NCI-H146 treated with DMSO at 0.1 percent for 48 hours (cell line): ENCODE results near the gene DPPA5.
"Not testable (repeated sequence)": the region's sequence is repeated elsewhere in the genome, so short reads cannot be mapped to it uniquely, and the experiment has no call there.

Source experiments
- DNase-seq: peaks from one replicate; lab custom pipeline; 2025; ENCODE audit not compliant: unreplicated experiment; lab: John Stamatoyannopoulos, UW

Gene DPPA5, protein sequence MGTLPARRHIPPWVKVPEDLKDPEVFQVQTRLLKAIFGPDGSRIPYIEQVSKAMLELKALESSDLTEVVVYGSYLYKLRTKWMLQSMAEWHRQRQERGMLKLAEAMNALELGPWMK

DNA sequence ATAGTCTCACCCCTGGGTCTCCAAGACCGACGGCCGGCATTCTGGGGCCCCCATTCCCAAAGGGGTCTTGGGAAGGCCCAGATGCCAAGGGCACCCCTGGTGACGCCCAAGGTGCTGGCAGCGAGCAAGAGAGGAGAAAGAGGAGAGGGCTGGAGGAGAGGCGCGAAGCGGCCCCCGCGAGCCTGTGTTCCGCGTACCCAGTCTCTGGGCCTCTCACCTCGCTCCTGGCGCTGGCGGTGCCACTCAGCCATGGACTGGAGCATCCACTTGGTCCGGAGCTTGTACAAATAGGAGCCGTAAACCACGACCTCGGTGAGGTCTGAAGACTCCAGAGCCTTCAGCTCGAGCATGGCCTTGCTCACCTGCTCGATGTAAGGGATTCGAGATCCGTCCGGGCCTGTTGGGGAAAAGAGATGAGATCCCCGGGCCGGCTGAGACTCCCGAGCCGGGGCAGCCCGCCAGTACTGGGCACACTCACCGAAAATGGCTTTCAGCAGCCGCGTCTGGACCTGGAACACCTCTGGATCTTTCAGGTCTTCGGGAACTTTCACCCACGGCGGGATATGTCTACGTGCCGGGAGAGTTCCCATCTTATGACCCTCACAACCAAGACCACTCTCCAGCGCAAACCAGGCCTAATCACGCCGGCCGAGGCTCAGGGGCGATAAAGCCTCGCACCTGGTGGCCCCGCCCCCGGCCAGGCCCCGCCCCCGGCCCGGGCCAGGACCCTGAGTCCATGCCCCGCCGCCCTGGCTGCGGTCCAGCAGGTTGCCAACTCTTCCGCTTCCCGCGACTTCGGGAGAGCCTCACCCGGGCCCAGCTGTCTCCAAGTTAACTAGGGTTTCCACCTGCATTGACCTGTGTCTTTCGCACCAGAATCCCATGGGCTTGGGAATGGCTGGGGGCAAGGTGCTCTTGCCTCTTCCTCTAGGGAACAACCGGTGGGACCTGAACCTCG, at the start of gene DPPA5:
TSS of gene DPPA5 (minus strand) at position 641 of the 958 bp plus-strand sequence. CDS start at position 590, 51 bp downstream.
- no peak for DNase-seq

DNA sequence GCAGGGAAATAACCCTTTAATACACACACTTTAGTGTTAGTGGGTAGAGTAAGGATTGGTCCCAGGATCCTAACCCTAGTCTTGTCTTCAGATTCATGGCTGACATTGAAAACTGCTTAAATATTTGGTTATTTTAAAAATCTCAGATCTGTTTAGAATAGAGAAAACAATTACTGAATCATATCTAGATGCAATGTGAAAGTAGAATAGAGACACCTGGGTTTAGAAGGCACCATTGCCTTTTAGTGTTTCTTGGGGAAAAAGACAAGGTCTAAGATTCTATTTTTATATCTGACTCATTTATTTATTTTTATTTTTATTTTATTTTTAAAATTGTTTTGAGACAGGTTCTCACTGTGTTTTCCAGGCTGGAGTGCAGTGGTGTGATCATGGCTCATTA, 46.6 kb upstream of the DPPA5 start:
- DNase-seq = no peak

DNA sequence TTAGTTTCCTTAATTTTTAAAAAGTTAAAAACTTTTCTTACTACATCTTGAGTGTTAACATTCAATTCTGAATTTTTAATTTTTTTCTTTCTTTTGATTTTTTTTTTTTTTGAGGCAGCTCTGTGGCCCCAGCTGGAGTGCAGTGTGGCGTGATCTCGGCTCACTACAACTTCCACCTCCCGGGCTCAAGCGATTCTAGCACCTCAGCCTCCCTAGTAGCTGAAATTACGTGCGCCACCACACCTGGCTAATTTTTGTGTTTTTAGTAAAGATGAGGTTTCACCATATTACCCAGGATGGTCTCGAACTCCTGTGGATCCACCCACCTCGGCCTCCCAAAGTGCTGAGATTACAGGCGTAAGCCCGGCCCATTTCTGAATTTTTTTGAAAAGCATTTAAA, 41.8 kb upstream of the DPPA5 start:
- no peak for DNase-seq

DNA sequence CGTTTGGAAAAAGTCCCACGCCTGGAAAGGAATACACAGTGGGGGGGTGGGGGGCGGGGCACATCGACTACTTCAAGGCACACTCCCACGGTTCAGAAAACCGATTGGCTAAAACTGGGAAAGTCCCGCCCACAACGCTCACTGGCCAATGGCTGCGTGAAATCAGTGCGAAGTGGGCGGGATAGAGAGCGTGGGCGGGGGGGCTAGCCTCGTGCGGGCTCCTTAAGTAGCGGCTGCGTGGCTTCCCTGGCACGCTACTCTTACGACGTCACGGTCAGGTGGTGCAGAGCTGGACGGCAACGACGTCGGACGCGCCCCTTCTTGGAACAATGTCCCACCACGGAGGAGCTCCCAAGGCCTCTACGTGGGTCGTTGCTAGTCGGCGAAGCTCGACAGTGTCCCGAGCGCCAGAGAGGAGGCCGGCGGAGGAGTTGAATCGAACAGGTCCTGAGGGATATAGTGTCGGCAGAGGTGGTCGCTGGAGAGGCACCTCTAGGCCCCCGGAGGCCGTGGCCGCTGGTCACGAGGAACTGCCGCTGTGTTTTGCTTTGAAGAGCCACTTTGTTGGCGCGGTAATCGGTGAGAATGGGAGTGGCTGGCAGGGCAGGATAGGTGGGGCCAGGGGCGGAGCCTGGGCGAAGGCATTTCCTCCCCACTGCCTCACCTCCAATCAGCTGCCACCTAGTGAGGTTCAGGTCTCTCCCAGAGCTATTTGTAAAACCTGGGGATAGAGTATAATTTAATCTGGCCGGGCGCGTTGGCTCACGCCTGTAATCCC, 40.7 kb upstream of the DPPA5 start, which contains the start of gene DDX43:
TSS of gene DDX43 (plus strand) at position 252 of the 778 bp plus-strand sequence. CDS start at position 330, 78 bp downstream.
- DNase-seq = no peak

DNA sequence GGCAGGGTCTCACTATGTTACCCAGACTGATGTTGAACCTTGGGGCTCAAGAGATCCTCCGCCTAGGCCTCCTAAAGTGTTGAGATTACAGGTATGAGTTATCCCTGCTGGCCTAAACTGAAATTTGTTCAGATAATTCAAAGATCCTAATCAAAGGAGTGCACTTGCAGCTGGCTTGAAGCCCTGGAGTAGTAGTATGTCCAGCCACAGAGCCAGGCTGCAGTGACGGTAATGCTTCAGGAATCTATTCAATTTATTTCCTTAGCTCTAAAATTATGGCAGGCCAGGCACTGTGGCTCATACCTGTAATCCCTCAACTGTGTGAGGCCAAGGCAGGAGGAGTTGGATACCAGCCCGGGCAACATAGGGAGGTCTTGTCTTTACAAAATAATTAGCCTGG, 39.2 kb upstream of the DPPA5 start:
- DNase-seq = no peak

DNA sequence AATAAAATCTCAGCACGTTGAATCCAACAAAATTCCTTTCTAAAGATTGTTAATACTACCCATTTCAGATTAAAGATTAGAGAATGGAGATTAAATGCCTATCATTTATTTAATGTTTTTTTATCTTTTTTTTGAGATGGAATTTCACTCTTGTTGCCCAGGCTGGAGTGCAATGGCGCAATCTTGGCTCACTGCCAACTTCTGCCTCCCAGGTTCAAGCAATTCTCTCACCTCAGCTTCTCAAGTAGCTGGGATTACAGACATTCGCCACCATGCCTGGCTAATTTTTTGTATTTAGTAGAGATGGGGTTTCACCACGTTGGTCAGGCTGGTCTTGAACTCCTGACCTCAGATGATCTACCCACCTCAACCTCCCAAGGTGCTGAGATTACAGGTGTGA, 38.1 kb upstream of the DPPA5 start:
- not testable (repeated sequence) for DNase-seq

DNA sequence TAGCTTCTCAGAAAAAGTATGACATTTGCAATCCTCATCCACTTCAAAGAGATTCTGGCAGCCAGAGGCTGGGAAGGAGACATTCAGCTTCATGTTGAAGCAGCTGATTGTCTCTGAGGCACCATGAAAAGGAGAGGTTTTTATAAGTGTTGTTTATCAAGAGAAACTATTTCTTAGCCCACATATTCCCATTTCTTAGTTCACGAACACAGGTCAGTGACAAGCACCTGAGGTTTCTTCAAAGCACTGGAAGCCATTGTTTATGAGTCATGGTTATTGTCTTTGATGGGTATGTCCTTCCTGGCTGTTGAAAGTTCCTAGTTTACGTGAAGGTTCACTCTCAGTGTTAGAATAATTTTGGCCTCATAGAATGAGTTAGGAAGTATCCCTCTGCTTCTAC, 37.6 kb upstream of the DPPA5 start:
- no peak for DNase-seq

DNA sequence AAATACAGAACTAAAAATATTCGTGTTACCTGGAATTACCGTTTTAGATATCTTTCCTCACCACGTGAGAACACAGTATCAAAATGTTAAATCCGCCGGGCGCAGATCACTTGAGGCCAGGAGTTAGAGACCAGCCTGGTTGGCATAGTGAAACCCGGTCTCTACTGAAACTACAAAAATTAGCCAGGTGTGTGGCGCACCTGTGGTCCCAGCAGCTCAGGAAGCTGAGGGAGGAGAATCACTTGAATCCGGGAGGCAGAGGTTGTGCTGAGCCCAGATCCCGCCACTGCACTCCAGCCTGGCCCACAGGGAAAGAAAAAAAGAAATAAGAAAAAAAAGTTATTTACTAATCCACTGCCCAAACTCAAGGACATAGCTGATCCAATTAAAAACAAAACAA, 35.8 kb upstream of the DPPA5 start:
- DNase-seq = no peak

DNA sequence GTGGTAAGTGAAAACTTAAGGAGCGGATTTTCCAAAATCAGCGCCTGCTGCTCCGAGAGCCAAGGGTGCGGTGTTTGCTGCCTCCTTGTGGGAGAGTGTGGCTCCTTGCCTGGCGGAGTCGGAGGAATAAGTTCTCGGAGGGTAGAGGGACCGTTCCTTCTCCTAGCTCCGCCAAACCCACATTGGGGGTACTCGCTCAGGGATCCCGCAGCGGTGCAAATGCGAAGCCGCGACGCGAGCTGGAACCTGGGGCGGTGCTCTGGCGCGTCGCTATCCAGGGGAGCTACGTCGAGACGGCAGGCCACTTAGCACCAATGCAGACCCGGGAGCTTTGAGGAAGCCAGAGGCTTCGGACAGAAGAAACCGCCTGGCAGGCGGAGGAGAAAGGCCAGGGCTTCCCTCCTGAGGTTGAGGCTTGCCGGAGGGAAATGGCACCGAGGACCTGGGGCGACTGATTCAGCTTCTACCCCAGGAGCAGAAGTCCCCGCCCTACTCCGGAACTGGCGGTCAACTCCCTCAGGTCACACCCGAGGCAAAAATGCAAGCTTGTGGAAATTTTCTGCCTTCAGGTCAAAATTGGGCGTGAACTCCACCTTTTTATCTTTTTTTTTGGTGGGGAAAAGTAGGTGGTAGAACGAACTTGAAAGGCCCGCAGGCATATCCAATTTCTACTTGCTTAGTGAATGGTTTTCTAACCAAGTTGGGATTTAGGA, 34.9 kb upstream of the DPPA5 start:
- no peak for DNase-seq

DNA sequence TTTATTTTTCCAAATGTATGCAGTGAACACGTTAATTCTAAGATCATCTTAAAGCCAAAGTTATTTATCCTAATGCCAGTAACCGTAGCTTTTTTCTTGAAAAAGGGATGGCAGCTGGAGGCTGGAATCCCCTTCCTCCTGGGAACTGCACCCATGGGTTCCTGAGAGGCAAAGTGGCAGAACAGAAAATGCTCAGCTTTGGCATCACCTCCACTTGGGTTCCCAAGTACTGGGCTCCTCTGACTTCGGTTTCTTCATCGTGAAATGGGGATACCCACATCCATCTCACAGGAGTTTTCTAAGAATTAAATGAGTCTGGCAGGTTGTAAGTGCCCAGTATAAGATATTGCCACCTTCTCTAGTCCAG, 34.3 kb upstream of the DPPA5 start:
- DNase-seq = no peak

DNA sequence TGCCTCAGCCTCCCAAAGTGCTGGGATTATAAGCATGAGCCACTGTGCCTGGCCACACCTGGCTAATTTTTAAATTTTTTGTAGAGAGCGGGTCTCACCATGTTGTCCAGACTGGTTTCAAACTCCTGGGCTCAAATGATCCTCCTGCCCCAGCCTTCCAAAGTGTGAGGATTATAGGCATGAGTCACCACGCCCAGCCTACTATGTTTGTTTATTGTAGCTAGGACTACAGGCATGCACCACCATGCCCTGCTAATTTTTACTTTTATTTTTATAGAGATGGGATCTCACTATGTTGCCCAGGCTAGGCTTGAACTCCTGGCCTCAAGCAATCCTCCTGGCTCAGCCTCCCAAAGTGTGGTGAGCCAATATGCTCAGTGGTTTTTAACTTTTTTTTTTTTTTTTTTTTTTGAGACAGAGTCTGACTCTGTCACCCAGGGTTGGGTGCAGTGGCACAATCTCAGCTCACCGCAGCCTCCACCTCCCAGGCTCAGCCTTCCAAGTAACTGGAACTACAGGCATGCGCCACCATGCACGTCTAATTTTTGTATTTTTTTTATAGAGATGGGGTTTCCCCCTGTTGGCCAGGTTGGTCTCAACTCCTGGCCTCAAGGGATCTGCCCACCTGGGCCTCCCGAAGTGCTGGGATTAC, 28.5 kb upstream of the DPPA5 start:
- no peak for DNase-seq

DNA sequence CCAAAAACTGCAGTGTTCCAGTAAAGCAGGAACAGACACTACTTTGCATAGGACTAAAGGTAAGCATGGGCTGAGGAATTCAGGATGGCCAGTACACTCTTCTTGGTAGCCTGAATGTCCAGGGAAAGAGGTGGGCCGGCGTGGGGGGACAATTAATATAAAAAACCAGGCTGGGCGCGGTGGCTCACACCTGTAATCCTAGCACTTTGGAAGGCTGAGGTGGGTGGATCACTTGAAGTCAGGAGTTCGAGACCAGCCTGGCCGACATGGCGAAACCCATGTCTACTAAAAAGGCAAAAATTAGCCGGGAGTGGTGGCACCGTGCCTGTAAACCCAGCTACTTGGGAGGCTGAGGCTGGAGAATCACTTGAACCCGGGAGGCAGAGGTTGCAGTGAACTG, 27.5 kb upstream of the DPPA5 start:
- not testable (repeated sequence) for DNase-seq

DNA sequence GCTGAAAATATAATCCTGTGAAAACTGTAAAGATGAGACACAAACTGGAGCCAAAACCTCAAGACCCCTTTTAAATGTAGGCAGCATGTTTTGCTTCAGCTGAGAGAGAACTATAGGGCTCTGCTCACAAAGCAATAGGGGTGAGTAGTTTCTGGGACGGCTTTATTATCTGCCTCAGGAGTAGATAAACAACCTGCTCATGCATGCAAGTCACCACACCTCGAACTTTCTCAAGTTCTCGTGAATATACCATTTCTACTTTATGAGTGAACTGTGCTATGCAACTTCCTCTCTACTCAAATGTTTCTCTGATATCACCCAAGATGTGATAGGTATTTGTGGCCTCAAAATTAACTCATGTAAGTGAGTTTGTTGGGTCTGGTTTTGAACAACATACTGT, 23.1 kb upstream of the DPPA5 start:
- no peak for DNase-seq

DNA sequence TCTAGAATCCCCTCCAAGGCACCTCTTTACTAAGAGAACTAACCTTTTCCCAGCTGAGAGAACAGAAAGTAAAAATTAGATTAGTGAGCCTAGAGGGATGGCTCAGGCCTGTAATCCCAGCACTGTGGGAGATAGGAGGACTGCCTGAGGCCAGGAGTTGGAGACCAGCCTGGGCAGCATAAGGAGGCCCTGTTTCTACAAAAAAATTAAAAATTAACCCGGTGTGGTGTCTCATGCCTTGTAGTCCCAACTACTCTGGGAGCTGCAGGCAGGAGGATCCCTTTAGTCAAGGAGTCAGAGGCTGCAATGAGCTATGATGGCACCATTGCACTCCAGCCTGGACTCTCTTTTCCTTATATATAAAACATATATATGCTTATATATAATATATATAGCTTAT, 21.1 kb upstream of the DPPA5 start:
- no peak for DNase-seq

DNA sequence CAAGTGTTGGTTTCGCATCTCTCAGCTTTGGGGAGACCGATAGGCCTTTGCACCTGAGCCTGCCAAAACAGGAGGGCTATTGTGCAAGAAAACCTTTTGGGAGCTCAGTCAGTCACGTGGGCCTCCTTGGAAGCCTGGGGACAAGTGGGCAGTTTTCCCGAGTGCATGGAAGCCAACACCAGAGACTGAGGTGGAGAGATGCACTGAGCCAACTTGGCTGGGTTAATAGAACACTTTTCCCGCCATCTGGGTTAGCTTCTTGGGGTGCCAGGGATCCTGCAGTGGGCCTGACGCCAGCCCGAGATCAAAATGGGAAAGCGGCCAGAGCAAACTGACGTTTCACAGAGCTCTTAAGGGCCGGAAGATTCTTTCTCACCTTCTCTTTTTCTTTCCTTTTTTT, 18.4 kb upstream of the DPPA5 start:
- no peak for DNase-seq

DNA sequence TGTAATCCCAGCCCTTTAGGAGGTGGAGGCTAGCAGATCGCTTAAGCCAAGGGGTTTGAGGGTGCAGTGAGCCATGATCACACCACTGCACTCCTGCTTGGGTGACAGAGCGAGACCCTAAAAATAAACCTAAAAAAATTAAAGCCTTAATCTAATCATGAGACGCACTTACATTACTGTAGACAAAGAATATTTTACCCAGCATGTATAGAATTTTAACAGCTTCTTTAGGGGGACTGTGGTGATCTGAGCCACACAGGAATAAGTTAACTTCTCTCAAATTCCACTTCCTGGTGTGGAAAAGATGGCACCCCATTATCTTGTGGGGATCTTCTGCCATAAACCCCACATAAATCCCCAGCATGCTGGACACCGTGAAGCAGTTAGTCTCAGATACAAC, 17.9 kb upstream of the DPPA5 start:
- DNase-seq = no peak

DNA sequence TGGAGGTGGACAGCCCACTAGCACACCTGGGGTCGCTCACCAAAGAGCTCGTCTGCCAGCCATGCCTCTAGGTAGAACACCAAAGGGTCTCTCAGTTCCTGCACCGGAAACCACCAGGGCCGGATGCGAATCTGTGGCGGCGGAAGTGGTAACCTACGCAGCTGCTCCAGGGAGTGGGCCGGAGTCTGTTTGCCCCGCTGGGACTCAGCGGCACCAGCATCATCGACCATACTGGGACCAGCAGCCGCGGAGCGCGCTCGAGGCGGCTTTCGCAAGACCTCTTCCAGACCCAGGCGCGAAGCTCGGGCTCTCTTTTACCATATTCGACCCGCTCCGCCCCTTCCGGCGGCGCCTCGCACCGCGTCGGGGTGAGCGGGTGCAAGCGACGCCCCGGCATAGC, 15.5 kb upstream of the DPPA5 start, which contains the start of gene OOEP:
TSS of gene OOEP (minus strand) at position 335 of the 400 bp plus-strand sequence. CDS start at position 230, 105 bp downstream.
- DNase-seq = no peak

DNA sequence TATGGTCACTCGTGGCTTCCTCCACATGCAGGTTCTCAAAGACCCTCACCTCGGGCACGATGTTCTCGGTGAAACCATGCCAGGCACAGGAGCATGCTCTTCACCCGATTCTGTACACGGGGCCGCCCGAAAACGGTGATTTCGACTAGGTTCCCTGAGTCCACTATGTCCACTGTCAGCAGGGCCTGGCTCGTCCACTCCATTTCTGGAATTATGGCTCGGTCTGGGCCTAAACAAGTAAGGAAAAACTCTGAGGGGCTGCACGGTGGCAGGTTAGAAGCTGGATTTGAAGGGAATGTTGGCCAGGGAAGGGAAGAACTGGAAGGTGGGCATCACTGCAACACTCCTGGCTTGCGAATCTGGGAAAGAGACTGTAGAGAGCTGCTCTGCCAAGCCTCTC, 15.1 kb upstream of the DPPA5 start:
- no peak for DNase-seq

DNA sequence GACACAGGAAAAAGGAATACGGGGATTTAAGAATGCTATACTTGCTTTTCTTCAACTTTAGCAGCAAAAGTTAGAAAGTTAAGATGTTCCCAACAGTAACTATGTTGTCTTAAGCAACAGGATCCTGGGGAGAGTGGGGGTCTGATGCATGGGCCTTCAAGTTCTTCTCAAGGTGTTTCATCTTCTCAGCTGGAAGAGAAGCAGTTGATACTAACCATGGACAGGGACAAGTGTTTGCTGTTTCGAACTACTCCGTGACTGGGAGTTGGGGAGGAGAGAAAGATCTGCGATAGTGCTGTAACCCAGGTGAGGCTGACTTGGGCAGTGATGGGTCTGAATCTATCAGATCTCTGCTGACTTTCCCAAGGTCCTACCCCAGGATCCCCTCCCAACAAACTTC, 14.6 kb upstream of the DPPA5 start:
- DNase-seq = no peak

DNA sequence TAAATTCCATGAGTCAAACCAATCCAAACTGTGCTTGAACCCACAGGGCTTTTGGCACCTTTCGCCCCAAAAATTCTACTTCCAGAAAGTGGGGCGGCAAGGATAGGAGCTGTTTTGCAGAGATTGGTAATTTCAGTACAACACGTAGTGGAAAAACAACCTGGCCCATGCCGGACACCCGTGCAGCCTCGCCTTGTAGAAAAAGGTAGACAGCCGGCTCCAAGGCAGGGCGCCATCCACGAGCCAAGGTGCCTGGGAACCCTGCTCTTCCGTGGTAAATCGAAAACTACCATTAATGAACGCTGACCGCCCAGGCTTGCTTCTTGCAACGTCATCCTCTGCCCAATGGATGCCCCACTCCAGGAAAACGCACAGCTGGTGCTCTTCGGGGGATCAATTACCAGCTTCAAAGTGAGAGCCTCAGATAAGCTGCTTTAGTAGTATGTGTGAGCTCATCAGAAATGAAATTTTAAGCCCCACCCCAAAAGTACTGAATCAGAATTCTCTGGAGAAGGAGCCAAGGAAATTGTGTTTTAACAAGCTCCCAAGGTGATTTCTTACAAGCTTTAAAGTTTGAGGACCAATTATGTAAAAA, 13.8 kb upstream of the DPPA5 start:
- no peak for DNase-seq
